ENCODE data around the gene DRC3. TPM values are rescaled to one million over a fixed set of nuclear protein-coding genes. Genes with fewer than 3 reads are reported as not detected.

Gene DRC3
- total and polyA plus RNA-seq, 2 donors = 1.6 to 3.6 TPM

DNA sequence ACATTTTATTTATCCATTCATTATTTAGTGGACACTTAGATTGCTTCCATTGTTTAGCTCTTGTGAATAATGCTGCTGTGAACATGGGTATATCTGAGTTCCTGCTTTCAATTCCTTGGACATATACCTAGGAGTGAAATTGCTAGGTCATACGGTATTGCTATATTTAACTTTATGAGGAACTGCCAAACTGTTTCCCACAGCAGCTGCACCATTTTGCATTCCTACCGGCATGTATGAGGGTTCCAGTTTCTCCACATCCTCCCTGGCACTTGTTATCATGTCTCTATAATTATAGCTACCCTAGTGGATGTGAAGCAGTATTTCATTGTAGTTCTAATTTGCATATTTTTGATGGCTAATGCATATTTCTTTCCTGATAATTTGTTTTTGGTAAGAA is 91.4 kb downstream of the DRC3 start:
- H3K4me3 ChIP-seq (ENCODE audit: low read depth, low read length) = no peak overlapping the region
- H3K27ac ChIP-seq (ENCODE audit: low read depth) = no peak overlapping the region
- WGBS = 73% methylated on average over 2 of the region's 2 CpGs
- DNase-seq (ENCODE audit: extremely low spot score) = no peak
- H3K36me3 ChIP-seq (ENCODE audit: insufficient read depth) = peaks cover 4% of the 10 kb centered on the region
- H3K4me1 ChIP-seq (ENCODE audit: insufficient read depth) = no peaks in the 10 kb centered on the region

DNA sequence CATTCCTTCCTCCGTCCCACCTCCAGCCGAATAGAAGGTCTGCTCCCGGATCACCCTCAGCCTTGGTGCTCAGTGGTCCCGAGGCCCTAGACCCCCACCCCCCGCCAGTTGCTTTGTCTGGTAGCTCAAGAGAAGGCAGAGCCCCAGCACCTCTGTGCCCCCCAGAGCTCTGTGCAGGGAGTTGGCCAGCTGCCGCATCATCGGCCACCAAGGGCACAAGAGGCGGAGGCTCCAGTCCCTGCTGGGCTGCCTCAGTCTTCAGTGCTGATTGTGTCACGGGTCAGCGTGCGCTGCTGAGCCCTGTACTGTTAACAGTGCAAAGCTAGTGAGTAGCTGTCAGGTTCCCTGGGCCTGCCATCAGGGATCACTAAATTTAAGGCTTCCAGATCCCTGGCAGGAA is 92.9 kb downstream of the DRC3 start:
- DNase-seq (ENCODE audit: extremely low spot score) = no peak
- no peaks in the 10 kb centered on the region for H3K4me1 ChIP-seq (ENCODE audit: insufficient read depth)
- WGBS = 95% methylated on average over 11 of the region's 11 CpGs
- peaks cover 4% of the 10 kb centered on the region for H3K36me3 ChIP-seq (ENCODE audit: insufficient read depth)
- H3K4me3 ChIP-seq (ENCODE audit: low read depth, low read length) = no peak overlapping the region
- H3K27ac ChIP-seq (ENCODE audit: low read depth) = no peak overlapping the region

Other genes with a start within 250 kb of the DRC3 start
- 21.1 TPM for gene SREBF1, start 135.9 kb upstream of the DRC3 start, total RNA-seq
- gene SREBF1, start 135.9 kb upstream of the DRC3 start, polyA plus RNA-seq = 56.2 TPM
- gene TOM1L2, start 462 bp upstream of the DRC3 start, total RNA-seq = 33.0 TPM
- gene TOM1L2, start 462 bp upstream of the DRC3 start, polyA plus RNA-seq = 58.7 TPM
- gene ATPAF2, start 66.3 kb downstream of the DRC3 start, total RNA-seq = 15.9 TPM
- gene ATPAF2, start 66.3 kb downstream of the DRC3 start, polyA plus RNA-seq = 17.3 TPM
- 9.5 TPM for gene GID4, start 66.5 kb downstream of the DRC3 start, total RNA-seq
- gene GID4, start 66.5 kb downstream of the DRC3 start, polyA plus RNA-seq = 14.6 TPM
- 20.3 TPM for gene DRG2, start 115.1 kb downstream of the DRC3 start, total RNA-seq
- 35.9 TPM for gene DRG2, start 115.1 kb downstream of the DRC3 start, polyA plus RNA-seq
- gene MYO15A, start 135.9 kb downstream of the DRC3 start, total RNA-seq = 1.2 TPM
- gene MYO15A, start 135.9 kb downstream of the DRC3 start, polyA plus RNA-seq = 1.4 TPM
- gene ALKBH5, start 211.0 kb downstream of the DRC3 start, total RNA-seq = 62.6 TPM
- gene ALKBH5, start 211.0 kb downstream of the DRC3 start, polyA plus RNA-seq = 83.8 TPM

All from urinary bladder (tissue), 4 donors.